Measurements from ENCODE around the gene EREG.
"Not testable (repeated sequence)": the region's sequence is repeated elsewhere in the genome, so short reads cannot be mapped to it uniquely, and the experiment has no call there.

The EREG gene

GRCh38 chr4:74339501-74339900, 25.4 kb upstream of the EREG start:
- DNase-seq (ENCODE audit: low read depth): no peak
- no peak overlapping the region for H3K4me3 ChIP-seq (ENCODE audit: low read depth, low read length)
- TF ChIP-seq CTCF (conservative IDR thresholded peaks at IDR 0.05; ENCODE audit: low read depth, low read length): no peak

- H3K4me3 ChIP-seq (ENCODE audit: low read depth, low read length); DNase-seq (ENCODE audit: low read depth): not testable (repeated sequence)
These were observed 24.5 kb upstream of the EREG start for GRCh38 chr4:74340421-74340820.

GRCh38 chr4:74344031-74344430, 20.9 kb upstream of the EREG start:
- TF ChIP-seq CTCF (conservative IDR thresholded peaks at IDR 0.05; ENCODE audit: low read depth, low read length): no peak
- no peak for DNase-seq (ENCODE audit: low read depth)
- H3K4me3 ChIP-seq (ENCODE audit: low read depth, low read length): no peak overlapping the region

GRCh38 chr4:74353858-74354257, 11.1 kb upstream of the EREG start:
- no peak for TF ChIP-seq CTCF (conservative IDR thresholded peaks at IDR 0.05; ENCODE audit: low read depth, low read length)
- H3K4me3 ChIP-seq (ENCODE audit: low read depth, low read length): no peak overlapping the region
- no peak for DNase-seq (ENCODE audit: low read depth)

DNA sequence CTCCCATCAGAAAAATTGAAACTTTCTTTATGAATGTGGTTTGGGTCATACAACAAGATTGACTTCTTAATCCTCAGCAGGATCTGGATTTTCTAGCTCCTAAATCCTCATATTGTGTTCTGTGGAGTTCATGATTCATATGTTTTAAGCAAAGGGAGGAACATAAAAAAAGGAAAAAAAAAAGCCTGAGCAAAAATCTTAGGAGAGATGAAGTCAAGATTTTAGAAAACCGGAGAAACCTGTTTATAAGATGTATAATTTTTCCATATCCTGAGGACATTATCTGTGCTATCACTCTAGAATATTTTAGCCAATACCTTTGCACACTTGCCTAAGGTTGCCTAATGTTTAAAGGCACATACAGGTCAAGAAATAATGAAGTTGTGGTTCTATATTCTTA, 7.0 kb upstream of the EREG start:
- DNase-seq (ENCODE audit: low read depth): no peak
- H3K4me3 ChIP-seq (ENCODE audit: low read depth, low read length): no peak overlapping the region
- TF ChIP-seq CTCF (conservative IDR thresholded peaks at IDR 0.05; ENCODE audit: low read depth, low read length): no peak

- H3K4me3 ChIP-seq (ENCODE audit: low read depth, low read length): no peak overlapping the region
- no peak for DNase-seq (ENCODE audit: low read depth)
- no peak for TF ChIP-seq CTCF (conservative IDR thresholded peaks at IDR 0.05; ENCODE audit: low read depth, low read length)
These were observed 3.3 kb upstream of the EREG start for GRCh38 chr4:74361671-74362070.

GRCh38 chr4:74362347-74362746, 2.6 kb upstream of the EREG start:
- H3K4me3 ChIP-seq (ENCODE audit: low read depth, low read length): no peak overlapping the region
- no peak for TF ChIP-seq CTCF (conservative IDR thresholded peaks at IDR 0.05; ENCODE audit: low read depth, low read length)
- no peak for DNase-seq (ENCODE audit: low read depth)

- H3K4me3 ChIP-seq (ENCODE audit: low read depth, low read length): peak overlapping the region; percentile 67
- no peak for DNase-seq (ENCODE audit: low read depth)
- TF ChIP-seq CTCF (conservative IDR thresholded peaks at IDR 0.05; ENCODE audit: low read depth, low read length): no peak
These were observed 691 bp upstream of the EREG start for GRCh38 chr4:74364256-74364651.
